Trophoblast cell (in vitro differentiated cells and primary cell): Measurements from ENCODE around the gene LEMD3.
A peak's percentile ranks its signal among the peaks of the same experiment; 100 is the strongest.

ENCODE experiments used
- DNase-seq, 2 donors: peaks; one replicate each; pipeline ENCODE4 v3.0.0-alpha.2; 2016
- H2AFZ ChIP-seq: 2 replicates; pipeline ENCODE4 v1.6.1; 2013; ENCODE audit warnings: low read length, moderate library complexity, mild to moderate bottlenecking; ENCODE audit not compliant: insufficient read depth, poor library complexity
- H2AK5ac ChIP-seq: 2 replicates; pipeline ENCODE4 v1.6.1; 2013; ENCODE audit warnings: mild to moderate bottlenecking, low read length
- H2BK120ac ChIP-seq: 2 replicates; pipeline ENCODE4 v1.6.1; 2013; ENCODE audit warnings: low read length, mild to moderate bottlenecking, moderate library complexity; ENCODE audit not compliant: insufficient read depth, poor library complexity
- H2BK12ac ChIP-seq: 2 replicates; pipeline ENCODE4 v1.6.1; 2013; ENCODE audit warnings: mild to moderate bottlenecking, low read length, moderate library complexity
- H2BK5ac ChIP-seq: 2 replicates; pipeline ENCODE4 v1.6.1; 2013; ENCODE audit warnings: low read length, low read depth, moderate library complexity, mild to moderate bottlenecking; ENCODE audit not compliant: poor library complexity
- H3K14ac ChIP-seq: 2 replicates; pipeline ENCODE4 v1.6.1; 2013; ENCODE audit warnings: mild to moderate bottlenecking, low read length
- H3K18ac ChIP-seq: 2 replicates; pipeline ENCODE4 v1.6.1; 2013; ENCODE audit warnings: mild to moderate bottlenecking, low read length
- H3K23ac ChIP-seq: 2 replicates; pipeline ENCODE4 v1.6.1; 2013; ENCODE audit warnings: low read length
- H3K27ac ChIP-seq: 2 replicates; pipeline ENCODE4 v1.5.1; 2013; ENCODE audit warnings: low read depth, mild to moderate bottlenecking, inconsistent platforms, low read length, moderate library complexity
- H3K27me3 ChIP-seq: 2 replicates; pipeline ENCODE4 v1.6.1; 2013; ENCODE audit warnings: inconsistent platforms, mild to moderate bottlenecking, low read length, moderate library complexity; ENCODE audit not compliant: insufficient read depth
- H3K36me3 ChIP-seq, 2 experiments: 1 replicate in 1 of 2; 2 replicates in 1 of 2; pipeline ENCODE4 v1.6.1; 2013; ENCODE audit warnings: low read length in 2 of 2, mild to moderate bottlenecking in 2 of 2, moderate library complexity in 1 of 2; ENCODE audit not compliant: insufficient read depth in 2 of 2, control insufficient read depth in 1 of 2
- H3K4ac ChIP-seq: 2 replicates; pipeline ENCODE4 v1.6.1; 2013; ENCODE audit warnings: low read depth, mild to moderate bottlenecking, low read length, moderate library complexity
- H3K4me1 ChIP-seq, 2 experiments: 1 replicate in 1 of 2; 2 replicates in 1 of 2; pipeline ENCODE4 v1.6.1; 2013; ENCODE audit warnings: low read length in 2 of 2, mild to moderate bottlenecking in 2 of 2, moderate library complexity in 1 of 2; ENCODE audit not compliant: insufficient read depth in 2 of 2, control insufficient read depth in 1 of 2
- H3K4me2 ChIP-seq: 2 replicates; pipeline ENCODE4 v1.6.1; 2013; ENCODE audit warnings: inconsistent platforms, mild to moderate bottlenecking, low read length, moderate library complexity
- H3K4me3 ChIP-seq: 2 replicates; pipeline ENCODE4 v1.5.1; 2013; ENCODE audit warnings: mild to moderate bottlenecking, low read depth, low read length, inconsistent platforms
- H3K79me1 ChIP-seq: one replicate; pipeline ENCODE4 v1.6.1; 2013; ENCODE audit warnings: low read length
- H3K79me2 ChIP-seq: 2 replicates; pipeline ENCODE4 v1.6.1; 2013; ENCODE audit warnings: low read length, mild to moderate bottlenecking; ENCODE audit not compliant: control insufficient read depth, insufficient read depth, poor library complexity
- H3K9ac ChIP-seq: 2 replicates; pipeline ENCODE4 v1.6.1; 2013; ENCODE audit warnings: mild to moderate bottlenecking, low read length
- H3K9me3 ChIP-seq: 2 replicates; pipeline ENCODE4 v1.6.1; 2013; ENCODE audit warnings: low read depth, mild to moderate bottlenecking, control low read depth, inconsistent platforms, low read length; ENCODE audit not compliant: insufficient read depth
- H4K12ac ChIP-seq: 2 replicates; pipeline ENCODE4 v1.6.1; 2013; ENCODE audit warnings: low read depth, mild to moderate bottlenecking, low read length, moderate library complexity
- H4K8ac ChIP-seq: 2 replicates; pipeline ENCODE4 v1.6.1; 2013; ENCODE audit warnings: low read depth, mild to moderate bottlenecking, low read length, moderate library complexity
- H4K91ac ChIP-seq: one replicate; pipeline ENCODE4 v1.6.1; 2013; ENCODE audit warnings: low read depth, mild to moderate bottlenecking, low read length, moderate library complexity
- WGBS: extraction: QIAGEN DNeasy Blood & Tissue Kit; methylation state at CpG from one replicate; pipeline ENCODE4 v1.1.7; 2013; ENCODE audit warnings: missing lambda C conversion rate; ENCODE audit not compliant: insufficient read length, insufficient coverage; ENCODE audit errors: extremely low coverage; 5-methylcytosine and 5-hydroxymethylcytosine counted together

The LEMD3 gene

DNA sequence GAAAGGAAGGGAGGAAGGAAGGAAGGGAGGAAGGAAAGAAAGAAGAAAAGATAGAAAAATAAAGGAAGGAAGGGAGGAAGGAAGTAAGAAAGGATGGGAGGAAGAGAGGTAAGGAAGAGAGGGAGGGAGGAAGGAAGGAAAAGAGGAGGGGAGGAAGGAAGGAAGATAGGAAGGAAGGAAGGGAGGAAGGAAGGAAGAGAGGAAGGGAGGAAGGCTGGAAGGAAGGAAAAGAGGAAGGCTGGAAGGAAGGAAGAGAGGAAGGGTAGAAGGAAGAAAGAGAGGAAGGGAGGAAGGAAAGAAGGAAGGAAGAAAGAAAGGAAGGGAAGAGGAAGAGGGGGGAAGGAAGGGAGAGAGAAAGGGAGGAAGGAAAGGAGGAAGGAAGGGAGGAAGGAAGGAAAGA lies 35.5 kb upstream of the LEMD3 start:
- Histone ChIP-seq H4K91ac (no peak overlapping the region), H2BK12ac (no peak overlapping the region), H4K12ac (no peak overlapping the region), H3K23ac (no peak overlapping the region), H4K8ac (no peak overlapping the region), H3K27ac (no peak overlapping the region), H3K4me3 (no peak overlapping the region), H3K18ac (no peak overlapping the region), H3K4me2 (no peak overlapping the region), H3K79me1 (no peaks in the 10 kb centered on the region), H3K36me3 (no peaks in the 10 kb centered on the region), H2BK120ac (no peak overlapping the region), H2BK5ac (no peak overlapping the region), H3K79me2 (no peaks in the 10 kb centered on the region), H3K4me1 (no peaks in the 10 kb centered on the region), H3K4ac (no peak overlapping the region), H3K14ac (no peak overlapping the region), H3K27me3 (no peaks in the 10 kb centered on the region), H3K9me3 (no peaks in the 10 kb centered on the region), H2AK5ac (no peak overlapping the region), H2AFZ (no peak overlapping the region), H3K9ac (no peak overlapping the region)
- no peak for DNase-seq

DNA sequence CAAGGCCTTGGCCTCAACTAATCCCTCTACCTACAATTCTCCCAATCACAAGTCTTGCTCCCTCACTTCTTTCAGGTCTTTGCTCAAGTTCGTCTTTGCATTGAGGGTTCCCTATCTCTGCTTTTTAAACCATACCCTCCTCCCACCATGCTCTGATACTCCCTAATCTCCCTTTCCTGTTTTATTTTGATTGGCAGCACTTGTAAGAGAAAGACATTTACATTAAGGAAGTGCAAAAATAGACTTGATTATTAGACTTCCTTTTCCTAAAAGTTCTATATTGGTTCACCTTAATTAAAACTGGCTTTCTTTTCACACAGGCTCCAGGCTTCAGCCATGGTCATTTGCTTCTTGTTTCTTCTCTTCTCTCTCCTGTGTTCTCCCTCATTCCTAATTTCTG lies 30.0 kb upstream of the LEMD3 start:
- no peak overlapping the region for H4K12ac ChIP-seq
- no peak for DNase-seq
- no peak overlapping the region for H2AK5ac ChIP-seq
- no peaks in the 10 kb centered on the region for H3K9me3 ChIP-seq
- H2BK120ac ChIP-seq = no peak overlapping the region
- no peaks in the 10 kb centered on the region for H3K79me2 ChIP-seq
- no peaks in the 10 kb centered on the region for H3K79me1 ChIP-seq
- no peaks in the 10 kb centered on the region for H3K27me3 ChIP-seq
- H2BK12ac ChIP-seq = no peak overlapping the region
- no peak overlapping the region for H4K8ac ChIP-seq
- H3K4me3 ChIP-seq = no peak overlapping the region
- H3K14ac ChIP-seq = no peak overlapping the region
- H3K4me2 ChIP-seq = no peak overlapping the region
- H2AFZ ChIP-seq = no peak overlapping the region
- H2BK5ac ChIP-seq = no peak overlapping the region
- no CpG with 5 or more reads among the region's 1 CpG for WGBS
- no peak overlapping the region for H3K9ac ChIP-seq
- no peaks in the 10 kb centered on the region for H3K36me3 ChIP-seq
- H3K4me1 ChIP-seq = no peaks in the 10 kb centered on the region
- no peak overlapping the region for H3K4ac ChIP-seq
- H3K18ac ChIP-seq = no peak overlapping the region
- no peak overlapping the region for H3K23ac ChIP-seq
- H4K91ac ChIP-seq = no peak overlapping the region
- no peak overlapping the region for H3K27ac ChIP-seq

DNA sequence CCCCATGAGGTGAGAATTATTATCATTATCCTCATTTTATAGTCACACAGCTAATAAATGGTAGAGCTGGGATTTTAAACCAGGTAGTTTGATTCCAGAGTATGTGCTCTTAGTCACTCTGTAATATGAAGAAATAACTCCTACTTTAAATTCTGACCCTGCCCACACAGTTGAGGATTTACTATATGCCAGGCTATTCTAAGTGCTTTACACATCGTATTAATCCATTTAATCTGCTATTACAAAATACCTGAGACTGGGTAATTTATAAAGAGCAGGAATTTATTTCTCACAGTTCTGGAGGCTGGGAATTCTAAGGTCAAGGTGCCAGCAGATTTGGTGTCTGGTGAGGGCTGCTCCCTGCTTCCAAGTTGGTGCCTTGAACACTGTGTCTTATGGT lies 28.6 kb upstream of the LEMD3 start:
- no peak overlapping the region for H3K9ac ChIP-seq
- no peak overlapping the region for H3K4me2 ChIP-seq
- H3K4me3 ChIP-seq = no peak overlapping the region
- H3K36me3 ChIP-seq = no peaks in the 10 kb centered on the region
- H3K9me3 ChIP-seq = no peaks in the 10 kb centered on the region
- no peak overlapping the region for H4K91ac ChIP-seq
- no peak overlapping the region for H3K27ac ChIP-seq
- H3K79me2 ChIP-seq = no peaks in the 10 kb centered on the region
- no peaks in the 10 kb centered on the region for H3K4me1 ChIP-seq
- no peak overlapping the region for H3K23ac ChIP-seq
- no peak overlapping the region for H2AFZ ChIP-seq
- no peak overlapping the region for H2BK5ac ChIP-seq
- no peak overlapping the region for H4K8ac ChIP-seq
- H3K79me1 ChIP-seq = no peaks in the 10 kb centered on the region
- H3K18ac ChIP-seq = no peak overlapping the region
- WGBS = no CpG with 5 or more reads among the region's 1 CpG
- no peak for DNase-seq
- H2BK12ac ChIP-seq = no peak overlapping the region
- H2AK5ac ChIP-seq = no peak overlapping the region
- H4K12ac ChIP-seq = no peak overlapping the region
- H2BK120ac ChIP-seq = no peak overlapping the region
- no peak overlapping the region for H3K14ac ChIP-seq
- no peak overlapping the region for H3K4ac ChIP-seq
- no peaks in the 10 kb centered on the region for H3K27me3 ChIP-seq

DNA sequence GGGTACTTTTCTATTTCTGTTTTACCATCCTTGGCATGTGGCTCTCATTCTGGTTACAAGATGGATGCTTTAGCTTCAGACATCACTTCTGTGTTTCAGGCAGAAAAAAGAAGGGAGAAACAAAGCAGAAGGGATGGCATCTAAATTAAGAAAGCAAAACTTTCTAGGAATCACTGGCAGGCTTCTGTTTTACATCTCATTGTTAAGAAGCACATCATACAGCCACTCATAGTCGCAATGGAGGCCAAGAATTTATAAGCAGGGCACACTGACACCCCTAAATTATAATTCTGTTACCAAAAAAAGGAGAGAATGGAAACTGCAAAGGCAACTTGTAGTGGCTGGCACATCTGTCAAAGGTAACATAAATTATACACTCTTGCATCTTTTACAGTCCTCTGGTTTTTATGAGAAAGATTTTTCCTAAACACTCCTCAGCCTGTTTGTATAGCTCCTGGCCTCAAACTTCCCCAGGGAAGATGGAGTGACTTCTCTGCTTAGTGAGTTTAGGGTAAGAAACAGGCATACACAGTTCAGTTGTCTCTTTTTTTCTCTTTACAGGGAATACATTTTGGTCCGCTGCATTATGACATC lies 22.0 kb upstream of the LEMD3 start:
- Histone ChIP-seq H2AK5ac (no peak overlapping the region), H3K4me3 (no peak overlapping the region), H2BK12ac (no peak overlapping the region), H2AFZ (no peak overlapping the region), H3K79me2 (no peaks in the 10 kb centered on the region), H3K4me2 (no peak overlapping the region), H3K23ac (no peak overlapping the region), H2BK120ac (peak overlapping the region; percentile 72), H3K14ac (no peak overlapping the region), H3K4me1 (no peaks in the 10 kb centered on the region), H4K8ac (no peak overlapping the region), H3K27ac (no peak overlapping the region), H3K27me3 (no peaks in the 10 kb centered on the region), H3K79me1 (no peaks in the 10 kb centered on the region), H3K9me3 (no peaks in the 10 kb centered on the region), H3K36me3 (no peaks in the 10 kb centered on the region), H4K91ac (no peak overlapping the region), H3K18ac (no peak overlapping the region), H2BK5ac (no peak overlapping the region), H4K12ac (no peak overlapping the region), H3K9ac (no peak overlapping the region), H3K4ac (no peak overlapping the region)
- no CpG with 5 or more reads among the region's 2 CpGs for WGBS
- DNase-seq = no peak
